GM12891 (cell line): ENCODE measurements around the gene NDUFV2.

Experiments used
- PAX5 ChIP-seq: IDR thresholded peaks from 2 replicates; pipeline ENCODE4 v1.6.1; 2011; ENCODE audit warnings: low read length, moderate library complexity, mild to moderate bottlenecking; ENCODE audit not compliant: insufficient read depth, severe bottlenecking
- POLR2A ChIP-seq: IDR thresholded peaks from 2 replicates; pipeline ENCODE4 v1.6.1; 2011; ENCODE audit warnings: low read depth, low read length, control low read depth
- POLR2AphosphoS5 ChIP-seq: IDR thresholded peaks from 2 replicates; pipeline ENCODE4 v1.6.1; 2011; ENCODE audit warnings: low read depth, low read length, control low read depth
- POU2F2 ChIP-seq: IDR thresholded peaks from 2 replicates; pipeline ENCODE4 v1.6.1; 2011; ENCODE audit warnings: low read depth, mild to moderate bottlenecking, control low read depth, low read length, moderate library complexity
- SPI1 ChIP-seq: IDR thresholded peaks from 2 replicates; pipeline ENCODE4 v1.6.1; 2011; ENCODE audit warnings: low read depth, low read length, control low read depth
- TAF1 ChIP-seq: IDR thresholded peaks from 2 replicates; pipeline ENCODE4 v1.6.1; 2011; ENCODE audit warnings: low read depth, low read length, control low read depth

GRCh38 chr18:9082711-9083510 lies 19.6 kb upstream of the NDUFV2 start:
- no peak for TF ChIP-seq POLR2A
- peak; percentile 59; the same call in 1 of the 2 replicates for TF ChIP-seq POU2F2
- TF ChIP-seq POLR2AphosphoS5 = no peak
- 0 out of 2 replicates have a peak, but pooled peaks have one; percentile 28 for TF ChIP-seq SPI1
- no peak for TF ChIP-seq TAF1
- TF ChIP-seq PAX5 = no peak
